Suppressor macrophage treated with lipopolysaccharide for 4 hours (primary cell): ENCODE results near the gene CYP11A1.

Source experiments
- DNase-seq: peaks from one replicate; pipeline ENCODE4 v3.0.0-alpha.2; 2020

CYP11A1 gene

GRCh38 chr15:74340150-74340549 lies 27.3 kb downstream of the CYP11A1 start:
- DNase-seq: peak; percentile 20

DNA sequence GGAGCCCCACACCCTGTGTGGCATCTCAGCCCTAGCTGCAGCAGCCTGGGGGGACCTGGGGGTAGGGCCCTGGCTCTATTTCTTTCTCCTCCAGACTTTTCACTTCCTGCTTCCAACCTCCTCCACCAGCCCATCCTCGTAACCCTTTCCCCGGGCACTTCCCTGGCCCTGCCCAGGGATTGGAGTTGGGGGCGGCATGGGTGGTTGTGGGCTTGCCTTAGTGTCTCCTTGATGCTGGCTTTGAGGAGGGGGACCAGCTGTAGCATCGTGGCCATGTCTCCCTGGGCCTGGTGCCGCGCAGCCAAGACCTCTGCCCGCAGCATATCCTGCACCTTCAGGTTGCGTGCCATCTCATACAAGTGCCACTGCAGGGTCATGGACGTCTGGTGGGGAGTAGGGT lies 28.1 kb downstream of the CYP11A1 start:
- no peak for DNase-seq

DNA sequence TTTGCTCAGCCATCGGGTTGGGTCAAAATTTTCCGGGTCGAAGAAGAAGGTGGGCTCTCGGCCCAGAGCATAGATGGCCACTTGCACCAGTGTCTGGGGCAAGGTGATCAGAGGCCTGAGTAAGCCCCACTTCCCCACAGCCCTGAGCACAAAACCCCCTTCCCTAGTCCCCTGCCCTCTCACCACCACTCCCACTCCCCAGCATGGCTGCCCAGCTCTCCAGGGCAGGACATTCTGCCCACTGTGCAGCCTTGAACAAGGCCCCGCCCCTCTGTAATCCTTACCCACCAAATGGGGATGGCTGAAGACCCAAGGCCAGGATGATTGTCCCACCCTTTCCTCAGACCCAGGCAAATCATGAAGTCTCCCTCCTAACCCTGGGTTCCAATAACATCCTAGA lies 28.8 kb downstream of the CYP11A1 start:
- DNase-seq: no peak

DNA sequence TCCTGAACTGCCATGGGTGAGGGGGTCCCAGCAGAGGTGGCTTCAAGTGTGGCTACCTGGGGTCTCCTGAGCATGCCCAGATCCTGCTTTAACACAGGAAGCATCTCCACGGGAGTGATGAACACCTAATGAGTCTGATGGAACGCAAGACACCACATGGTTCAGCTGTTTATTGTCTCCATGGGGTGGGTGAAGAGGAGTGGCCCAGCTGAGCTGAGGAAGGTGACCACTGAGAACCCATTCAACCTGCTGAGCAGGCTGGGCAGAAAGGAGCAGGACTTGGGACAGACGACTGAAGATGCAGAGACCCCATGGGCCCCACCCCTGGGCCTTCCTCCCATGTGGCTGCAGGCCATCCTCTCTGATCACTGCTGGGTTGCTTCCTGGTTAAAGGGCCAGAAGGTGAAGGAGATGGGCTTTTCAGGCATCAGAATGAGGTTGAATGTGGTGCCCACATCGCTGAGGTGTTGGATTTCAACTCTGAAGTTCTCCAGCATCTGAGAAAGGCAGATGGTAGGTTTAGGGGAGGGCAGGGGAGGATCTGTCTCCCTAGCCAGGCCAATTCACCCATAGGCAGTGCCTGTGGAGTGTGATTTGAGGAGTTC lies 29.7 kb downstream of the CYP11A1 start:
- DNase-seq: no peak

GRCh38 chr15:74337146-74337545 lies 30.3 kb downstream of the CYP11A1 start:
- no peak for DNase-seq

- DNase-seq: no peak
These were observed 31.1 kb downstream of the CYP11A1 start for GRCh38 chr15:74336061-74337005.

DNA sequence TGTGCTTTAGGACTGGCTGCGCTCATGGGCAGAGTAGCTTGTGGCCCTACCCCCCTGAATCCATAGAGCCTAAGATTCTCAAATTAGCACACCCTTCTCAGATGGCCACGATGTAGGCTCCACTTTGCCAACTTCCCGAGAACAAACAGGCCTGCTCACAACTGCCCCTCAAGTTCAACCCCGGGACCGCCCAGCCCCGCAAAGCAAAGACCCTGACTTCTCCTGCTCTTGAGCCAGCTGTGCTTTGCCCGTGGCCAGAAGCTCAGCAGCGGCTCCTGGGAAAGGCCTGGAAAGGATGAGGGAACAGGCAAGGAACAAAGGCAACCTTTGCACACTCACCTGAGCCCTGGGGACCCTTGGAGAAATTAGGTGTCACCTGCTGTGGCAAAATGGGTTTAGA lies 32.0 kb downstream of the CYP11A1 start:
- no peak for DNase-seq

DNA sequence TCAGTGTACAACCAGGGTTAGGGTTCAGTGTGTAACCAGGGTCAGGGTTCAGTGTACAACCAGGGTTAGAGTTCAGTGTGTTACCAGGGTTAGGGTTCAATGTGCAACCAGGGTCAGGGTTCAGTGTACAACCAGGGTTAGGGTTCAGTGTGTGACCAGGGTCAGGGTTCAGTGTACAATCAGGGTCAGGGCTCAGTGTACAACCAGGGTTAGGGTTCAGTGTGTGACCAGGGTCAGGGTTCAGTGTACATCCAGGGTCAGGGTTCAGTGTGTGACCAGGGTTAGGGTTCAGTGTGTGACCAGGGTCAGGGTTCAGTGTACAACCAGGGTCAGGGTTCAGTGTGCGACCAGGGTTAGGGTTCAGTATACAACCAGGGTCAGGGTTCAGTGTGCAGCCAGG lies 33.3 kb downstream of the CYP11A1 start:
- DNase-seq: no peak

DNA sequence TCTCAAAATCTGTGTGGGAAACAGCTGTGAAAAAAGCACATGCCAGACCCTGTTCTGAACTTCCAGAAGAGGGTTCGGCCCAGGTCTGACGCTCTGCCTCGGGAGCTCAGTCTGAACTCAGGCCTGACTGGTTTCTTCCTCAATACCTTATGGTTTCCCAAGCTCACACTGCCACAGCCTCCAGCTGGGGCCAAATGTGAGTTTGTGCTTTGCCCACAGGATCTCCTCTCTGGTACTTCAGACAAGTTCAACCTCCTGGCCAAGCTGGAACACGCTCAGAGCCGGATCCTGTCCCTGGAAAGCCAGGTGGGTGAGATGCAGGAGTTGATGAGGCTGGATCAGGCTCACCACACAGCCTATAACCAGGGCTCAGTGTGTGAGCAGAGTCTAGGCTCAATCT lies 33.8 kb downstream of the CYP11A1 start:
- DNase-seq: no peak

- DNase-seq: no peak
These were observed 34.4 kb downstream of the CYP11A1 start for GRCh38 chr15:74333093-74333492.

DNA sequence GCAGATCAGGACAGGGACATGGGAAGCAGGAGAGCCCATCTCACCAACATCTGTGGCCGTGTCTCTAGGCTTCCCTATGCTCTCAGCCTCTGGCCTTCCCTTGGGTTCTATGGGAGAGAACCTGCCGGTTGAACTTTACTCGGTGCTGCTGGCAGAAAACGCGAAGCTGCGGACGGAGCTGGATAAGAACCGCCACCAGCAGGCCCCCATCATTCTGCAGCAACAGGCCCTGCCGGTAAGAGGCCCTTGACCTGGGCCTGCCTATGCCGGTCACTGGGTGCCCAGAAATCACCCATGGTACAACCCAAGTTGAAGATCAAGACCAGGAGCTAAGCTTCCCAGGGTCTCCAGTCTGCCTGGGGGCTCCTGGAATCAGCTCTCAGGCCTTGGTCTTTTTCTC lies 34.8 kb downstream of the CYP11A1 start:
- DNase-seq: no peak

DNA sequence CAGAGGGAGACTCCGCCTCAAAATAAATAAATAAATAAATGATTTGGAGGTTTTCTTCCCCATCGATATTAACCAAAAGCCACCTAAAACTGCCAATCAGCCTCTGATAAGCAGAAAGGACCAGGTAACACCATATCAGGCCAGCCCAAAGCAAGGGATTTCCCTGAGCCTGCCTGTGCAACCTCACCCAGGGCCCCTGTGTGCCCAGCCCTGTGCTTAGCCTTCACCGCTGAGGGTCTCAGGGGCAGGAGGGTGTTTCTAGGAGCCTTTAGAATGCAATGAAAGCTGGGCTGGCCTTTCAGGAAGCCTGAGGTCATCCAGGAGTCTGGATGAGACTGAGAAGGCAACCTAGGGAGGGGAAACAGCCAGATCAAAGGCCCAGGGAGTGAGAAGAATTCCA lies 35.4 kb downstream of the CYP11A1 start:
- DNase-seq: no peak

DNA sequence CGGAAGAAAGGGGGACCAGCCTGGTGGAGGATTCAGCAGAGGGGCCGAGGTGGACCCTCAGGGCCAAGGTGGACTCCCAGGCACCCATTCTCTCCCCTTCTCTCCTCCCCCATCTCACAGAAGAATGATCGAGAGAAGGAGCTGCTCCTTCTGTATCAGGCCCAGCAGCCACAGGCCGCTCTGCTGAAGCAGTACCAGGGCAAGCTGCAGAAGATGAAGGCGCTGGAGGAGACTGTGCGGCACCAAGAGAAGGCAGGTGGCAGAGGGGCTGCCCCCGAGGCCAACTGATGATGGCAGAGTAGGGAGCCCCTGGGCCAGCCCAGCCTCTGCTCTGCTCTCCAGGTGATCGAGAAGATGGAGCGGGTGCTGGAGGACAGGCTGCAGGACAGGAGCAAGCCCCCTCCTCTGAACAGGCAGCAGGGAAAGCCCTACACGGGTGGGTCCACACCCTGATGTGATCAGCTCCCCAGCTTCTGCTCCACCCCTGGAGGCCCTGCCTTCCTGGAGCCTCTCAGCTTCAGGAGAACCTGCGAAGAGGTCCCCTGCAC lies 36.5 kb downstream of the CYP11A1 start:
- no peak for DNase-seq

DNA sequence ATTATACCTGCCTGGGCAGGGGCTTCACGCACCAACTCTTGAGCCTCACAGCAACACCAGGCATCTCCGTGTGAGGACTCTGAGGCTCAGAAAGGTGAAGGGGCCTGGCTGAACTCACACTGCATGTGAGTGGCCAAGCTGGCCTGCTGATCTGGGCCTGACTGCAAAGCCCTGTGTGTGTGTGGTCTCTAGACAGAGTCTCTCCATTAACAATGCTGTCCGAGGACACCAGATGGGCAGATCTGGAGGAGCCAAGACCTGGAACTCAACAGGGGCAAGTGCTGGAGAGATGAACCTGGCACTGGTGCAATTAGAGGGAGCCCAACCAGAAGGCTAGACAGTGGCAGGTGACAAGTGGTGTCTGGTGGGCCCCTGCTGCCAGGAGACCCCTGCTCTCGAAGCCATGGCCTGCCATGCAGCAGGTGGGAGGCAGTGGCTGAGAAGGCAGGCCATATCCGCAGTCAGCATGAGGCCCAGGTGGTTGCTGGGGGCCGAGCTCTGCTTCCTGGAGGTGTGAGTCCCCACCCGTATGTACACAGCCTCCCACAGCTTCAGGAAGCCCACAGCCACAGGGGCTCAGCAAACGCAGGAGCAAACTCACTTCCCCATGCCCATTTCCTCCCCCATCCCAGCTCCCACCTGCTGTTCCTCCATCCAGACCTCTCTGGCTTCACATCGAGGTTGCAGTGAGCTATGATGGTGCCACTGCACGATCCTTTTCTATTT lies 39.0 kb downstream of the CYP11A1 start:
- no peak for DNase-seq

- DNase-seq: no peak
These were observed 39.7 kb downstream of the CYP11A1 start for GRCh38 chr15:74327756-74328155.

GRCh38 chr15:74326746-74327145 lies 40.7 kb downstream of the CYP11A1 start:
- no peak for DNase-seq

GRCh38 chr15:74324714-74325113 lies 42.7 kb downstream of the CYP11A1 start:
- no peak for DNase-seq

GRCh38 chr15:74322558-74323180 lies 44.8 kb downstream of the CYP11A1 start:
- DNase-seq: peak; percentile 60

GRCh38 chr15:74320352-74321247 lies 46.8 kb downstream of the CYP11A1 start:
- peak; percentile 35 for DNase-seq

DNA sequence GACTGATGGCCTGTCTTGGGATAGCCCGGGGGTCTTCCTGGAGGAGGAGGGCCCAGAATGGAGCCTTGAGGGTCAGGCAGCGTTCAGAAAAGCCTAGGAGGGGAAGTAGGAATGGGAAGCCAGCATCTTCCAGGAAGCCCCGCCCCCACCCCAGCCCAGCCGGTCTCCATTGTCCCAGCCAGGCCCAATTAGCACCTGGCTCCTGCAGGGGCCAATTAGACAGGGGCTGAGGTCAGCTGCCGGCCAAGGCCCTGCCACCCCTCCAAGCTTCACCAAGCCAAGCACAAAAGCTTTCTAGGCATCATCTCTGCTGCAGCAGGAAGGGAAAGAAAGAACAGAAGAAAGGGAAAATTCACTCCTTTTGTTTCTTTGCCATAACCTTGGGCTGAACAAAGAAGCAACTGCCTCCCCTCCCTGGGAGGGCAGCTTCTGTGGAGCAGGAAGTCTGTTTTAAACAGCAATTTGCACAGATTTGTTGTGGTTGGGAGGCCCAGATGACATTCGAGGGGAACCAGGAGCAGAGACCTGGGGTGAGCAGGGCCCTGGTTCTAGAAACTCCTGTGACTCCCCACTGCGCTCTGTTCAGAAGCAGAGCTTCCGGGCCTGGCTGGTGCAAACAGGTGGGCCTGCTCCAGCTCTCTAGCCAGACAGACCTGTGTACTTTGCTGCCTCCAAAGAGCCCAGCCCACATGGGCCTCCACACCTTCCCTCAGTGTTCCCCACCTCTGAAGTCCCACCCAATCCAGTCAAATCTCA lies 47.7 kb downstream of the CYP11A1 start:
- no peak for DNase-seq

- no peak for DNase-seq
These were observed 48.3 kb downstream of the CYP11A1 start for GRCh38 chr15:74319138-74319460.
